Ascending aorta (tissue), 2 donors: ENCODE measurements around the gene TSLP. TPM values are rescaled to one million over a fixed set of nuclear protein-coding genes. Genes with fewer than 3 reads are reported as not detected.
A peak's percentile ranks its signal among the peaks of the same experiment; 100 is the strongest.

Experiments used
- DNase-seq, 2 donors: peaks; one replicate each; pipeline ENCODE4 v3.0.0-alpha.2; 2019; ENCODE audit warnings: low spot score in 2 of 2
- H3K27ac ChIP-seq, 2 donors: fragments of 200-600 bp; sonication (generic); one replicate each; pipeline ENCODE4 v1.5.1; 2016 to 2017; ENCODE audit warnings: mild to moderate bottlenecking in 1 of 2
- H3K27me3 ChIP-seq: fragments of 200-600 bp; sonication (generic); one replicate; pipeline ENCODE4 v1.5.1; 2017
- H3K36me3 ChIP-seq, 2 donors: fragments of 200-600 bp; sonication (generic); one replicate each; pipeline ENCODE4 v1.5.1; 2016
- H3K4me1 ChIP-seq, 2 donors: fragments of 200-600 bp; sonication (generic); one replicate each; pipeline ENCODE4 v1.5.1; 2016 to 2017; ENCODE audit warnings: mild to moderate bottlenecking in 1 of 2
- H3K4me3 ChIP-seq, 2 donors: fragments of 200-600 bp; sonication (generic); one replicate each; pipeline ENCODE4 v1.5.1; 2016 to 2017; ENCODE audit warnings: mild to moderate bottlenecking in 1 of 2
- H3K9me3 ChIP-seq, 2 donors: fragments of 200-600 bp; sonication (generic); one replicate each; pipeline ENCODE4 v1.5.1; 2016
- intact Hi-C: fragments of 100-400 bp; cut with DNase I; formaldehyde crosslinking; loops from one replicate; pipeline ENCODE4 v1.15.1; 2023
- total RNA-seq: library from RNA; depleted of rRNA; stranded (reverse); fragments of >200 nt; gene quantifications from one replicate; pipeline ENCODE4 v1.1.0, GENCODE V29; 2016
- TF ChIP-seq, protein P1 (sequence below), 3 experiments: fragments of 200-600 bp in 2 of 3; fragments of 450-650 bp in 1 of 3; sonication (generic) in 2 of 3; IDR thresholded peaks; one replicate each; pipeline ENCODE4 v1.5.1; 2016 to 2019; ENCODE audit warnings: antibody characterized with exemption in 3 of 3, mild to moderate bottlenecking in 1 of 3, moderate library complexity in 1 of 3

The TSLP gene
- total RNA-seq, 1 donor from 2014 or later = not detected

DNA sequence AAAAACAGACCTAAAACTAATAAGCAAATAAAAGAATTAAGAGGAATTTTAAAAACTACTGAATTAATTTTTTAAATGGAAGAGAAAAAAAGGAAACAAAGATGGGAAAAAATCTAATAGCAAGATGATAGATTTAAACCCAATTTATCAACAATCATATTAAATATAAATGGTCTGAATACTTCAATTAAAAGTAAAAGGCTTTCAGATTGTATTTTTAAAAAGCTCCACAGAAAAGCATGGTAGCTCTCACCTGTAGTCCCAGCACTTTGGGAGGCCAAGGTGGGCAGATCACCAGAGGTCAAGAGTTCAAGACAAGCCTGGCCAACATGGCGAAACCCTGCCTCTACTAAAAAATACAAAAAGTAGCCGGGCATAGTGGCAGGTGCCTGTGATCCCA, 11.3 kb upstream of the TSLP start:
- intact Hi-C loops = no loop called here
- Histone ChIP-seq H3K9me3 (no peaks in the 10 kb centered on the region), H3K4me1 (no peaks in the 10 kb centered on the region), H3K27ac (no peak overlapping the region), H3K36me3 (no peaks in the 10 kb centered on the region), H3K4me3 (no peak overlapping the region), H3K27me3 (no peaks in the 10 kb centered on the region)
- TF ChIP-seq, protein P1, sequence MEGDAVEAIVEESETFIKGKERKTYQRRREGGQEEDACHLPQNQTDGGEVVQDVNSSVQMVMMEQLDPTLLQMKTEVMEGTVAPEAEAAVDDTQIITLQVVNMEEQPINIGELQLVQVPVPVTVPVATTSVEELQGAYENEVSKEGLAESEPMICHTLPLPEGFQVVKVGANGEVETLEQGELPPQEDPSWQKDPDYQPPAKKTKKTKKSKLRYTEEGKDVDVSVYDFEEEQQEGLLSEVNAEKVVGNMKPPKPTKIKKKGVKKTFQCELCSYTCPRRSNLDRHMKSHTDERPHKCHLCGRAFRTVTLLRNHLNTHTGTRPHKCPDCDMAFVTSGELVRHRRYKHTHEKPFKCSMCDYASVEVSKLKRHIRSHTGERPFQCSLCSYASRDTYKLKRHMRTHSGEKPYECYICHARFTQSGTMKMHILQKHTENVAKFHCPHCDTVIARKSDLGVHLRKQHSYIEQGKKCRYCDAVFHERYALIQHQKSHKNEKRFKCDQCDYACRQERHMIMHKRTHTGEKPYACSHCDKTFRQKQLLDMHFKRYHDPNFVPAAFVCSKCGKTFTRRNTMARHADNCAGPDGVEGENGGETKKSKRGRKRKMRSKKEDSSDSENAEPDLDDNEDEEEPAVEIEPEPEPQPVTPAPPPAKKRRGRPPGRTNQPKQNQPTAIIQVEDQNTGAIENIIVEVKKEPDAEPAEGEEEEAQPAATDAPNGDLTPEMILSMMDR (IDR thresholded peaks at IDR 0.05) = no peak
- no peak for DNase-seq

DNA sequence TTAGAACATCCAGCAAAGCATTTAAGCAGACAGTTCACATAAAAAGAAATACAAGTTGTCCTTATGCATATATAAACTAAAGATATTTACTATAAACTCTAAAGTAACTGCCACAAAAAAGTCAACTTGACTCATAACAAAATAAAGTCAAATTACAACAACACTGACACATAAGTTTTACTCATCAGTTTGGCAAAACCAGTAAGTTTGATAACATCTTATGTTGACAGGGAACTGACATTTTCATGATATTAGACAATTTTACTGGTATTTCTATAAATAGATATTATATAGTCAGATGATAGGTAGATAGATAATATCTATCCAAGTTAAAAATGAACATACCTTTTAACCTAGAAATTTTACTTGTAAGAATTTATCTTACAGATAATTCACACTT, 9.9 kb upstream of the TSLP start:
- TF ChIP-seq, protein P1 (IDR thresholded peaks at IDR 0.05) = no peak
- intact Hi-C loops = no loop called here

DNA sequence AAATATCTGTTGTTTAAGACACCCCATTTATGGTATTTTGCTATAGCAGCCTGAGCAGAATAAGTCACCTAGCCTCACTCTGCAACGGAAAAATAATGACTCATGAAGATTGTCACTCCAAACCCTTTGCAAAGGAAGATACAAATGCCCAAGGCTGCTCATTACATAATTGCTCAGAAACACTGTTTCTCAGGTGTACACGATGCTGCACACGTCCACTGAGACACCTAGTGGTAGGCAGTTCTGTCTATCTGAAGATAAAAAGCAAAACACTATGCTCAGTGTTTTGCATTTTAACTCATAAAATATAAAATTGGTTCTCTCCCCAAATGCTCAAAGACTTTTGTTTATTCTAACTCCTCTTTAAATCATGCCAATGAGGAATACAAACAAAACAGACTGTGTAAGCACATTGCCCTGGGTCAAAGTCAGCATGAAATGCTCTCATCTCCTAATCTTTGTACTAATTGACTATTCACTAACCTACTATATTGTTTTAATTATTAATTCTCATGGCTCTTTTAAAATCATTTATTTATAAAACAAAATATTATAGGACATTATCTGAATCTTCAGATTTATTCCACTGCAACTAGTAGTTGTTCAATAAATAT, 7.7 kb upstream of the TSLP start:
- H3K4me3 ChIP-seq = no peak overlapping the region
- no peaks in the 10 kb centered on the region for H3K4me1 ChIP-seq
- no peak overlapping the region for H3K27ac ChIP-seq
- TF ChIP-seq, protein P1 (IDR thresholded peaks at IDR 0.05) = peak in 1 of 3 experiments; percentile 31
- H3K36me3 ChIP-seq = no peaks in the 10 kb centered on the region
- intact Hi-C loops = no loop called here
- H3K27me3 ChIP-seq = no peaks in the 10 kb centered on the region
- no peak for DNase-seq
- no peaks in the 10 kb centered on the region for H3K9me3 ChIP-seq

More for the DNA sequence above, 9.9 kb upstream of the TSLP start:
- H3K27me3 ChIP-seq = no peaks in the 10 kb centered on the region
- H3K9me3 ChIP-seq = no peaks in the 10 kb centered on the region
- no peaks in the 10 kb centered on the region for H3K4me1 ChIP-seq
- H3K27ac ChIP-seq = no peak overlapping the region
- no peak for DNase-seq
- H3K4me3 ChIP-seq = no peak overlapping the region
- H3K36me3 ChIP-seq = no peaks in the 10 kb centered on the region

DNA sequence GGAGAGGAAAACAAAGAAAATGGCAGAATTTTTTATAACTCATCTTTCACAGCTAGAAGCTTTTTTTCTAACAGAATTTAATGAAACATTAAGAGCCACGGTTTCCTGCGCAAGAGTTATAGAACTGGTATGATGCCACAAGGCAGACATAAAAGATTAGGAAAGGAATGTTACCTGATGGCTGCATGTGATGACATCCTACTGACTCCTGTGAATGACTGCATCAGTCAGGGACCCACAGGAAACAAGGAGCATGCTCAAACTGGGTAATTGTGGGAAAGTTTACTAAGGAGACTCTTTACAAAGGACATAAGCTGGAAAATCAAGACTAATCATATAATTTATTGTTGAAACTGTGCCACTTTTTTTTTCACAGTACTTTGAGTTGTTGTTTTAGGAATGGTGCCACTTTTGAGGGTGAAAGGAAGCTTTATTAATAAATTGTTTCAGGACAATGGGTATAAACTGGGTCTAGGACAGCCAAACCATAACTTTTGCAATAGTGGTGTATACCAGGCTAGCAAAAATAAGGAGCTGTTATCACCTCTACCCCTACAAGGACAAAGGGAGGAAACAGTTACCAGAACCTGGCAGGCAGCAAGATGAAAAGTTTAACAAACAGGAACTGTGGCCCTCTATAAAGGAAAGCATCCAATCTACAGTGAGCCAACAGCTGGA, 5.1 kb upstream of the TSLP start:
- intact Hi-C loops = no loop called here
- Histone ChIP-seq H3K4me1 (peaks cover 0 to 6% of the 10 kb centered on the region in 2 donors), H3K27me3 (no peaks in the 10 kb centered on the region), H3K36me3 (no peaks in the 10 kb centered on the region), H3K9me3 (no peaks in the 10 kb centered on the region), H3K4me3 (no peak overlapping the region), H3K27ac (no peak overlapping the region)
- TF ChIP-seq, protein P1 (IDR thresholded peaks at IDR 0.05) = no peak
- no peak for DNase-seq

DNA sequence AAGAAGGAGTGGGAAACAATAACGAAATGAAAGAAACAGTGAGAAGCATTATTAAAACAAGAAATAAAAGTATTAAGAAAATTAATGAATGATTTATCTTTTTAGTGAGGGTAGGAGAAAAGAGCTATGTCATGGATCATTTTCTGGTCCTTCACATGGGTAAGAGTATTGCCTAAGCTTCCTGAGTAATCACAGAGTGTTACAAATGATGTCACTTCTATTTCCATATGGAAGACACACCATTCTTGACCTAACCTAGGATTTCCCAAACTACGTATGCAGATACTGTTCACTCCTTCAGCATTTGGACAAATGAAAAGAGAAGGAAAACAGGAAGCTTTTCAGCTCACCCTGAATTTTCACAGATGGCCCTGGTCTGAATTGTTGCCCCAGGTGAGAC, 3.3 kb upstream of the TSLP start:
- no peak overlapping the region for H3K4me3 ChIP-seq
- TF ChIP-seq, protein P1 (IDR thresholded peaks at IDR 0.05) = no peak
- peaks cover 3 to 6% of the 10 kb centered on the region in 2 donors for H3K4me1 ChIP-seq
- H3K9me3 ChIP-seq = no peaks in the 10 kb centered on the region
- no peaks in the 10 kb centered on the region for H3K27me3 ChIP-seq
- no peaks in the 10 kb centered on the region for H3K36me3 ChIP-seq
- DNase-seq = no peak
- H3K27ac ChIP-seq = no peak overlapping the region
- intact Hi-C loops = no loop called here
